HG03378 (cell line): Measurements from ENCODE around the gene PRR20G.
"Not testable (repeated sequence)": the region's sequence is repeated elsewhere in the genome, so short reads cannot be mapped to it uniquely, and the experiment has no call there.

Experiments
- ATAC-seq: cut with Tn5 transposase; IDR thresholded peaks from one replicate; pipeline ENCODE4 v1.9.1; 2021; ENCODE audit warnings: mild to moderate bottlenecking, moderate library complexity; ENCODE audit not compliant: unreplicated experiment

Gene PRR20G

GRCh38 chr3:127304121-127304744 lies 16.4 kb upstream of the PRR20G start:
- ATAC-seq = no peak

- ATAC-seq = no peak
These were observed 11.4 kb upstream of the PRR20G start for GRCh38 chr3:127299276-127299675.

- no peak for ATAC-seq
These were observed 9.1 kb upstream of the PRR20G start for GRCh38 chr3:127296959-127297358.

GRCh38 chr3:127296166-127296565 lies 8.3 kb upstream of the PRR20G start:
- no peak for ATAC-seq

GRCh38 chr3:127293650-127294049 lies 5.8 kb upstream of the PRR20G start:
- not testable (repeated sequence) for ATAC-seq

- no peak for ATAC-seq
These were observed 3.8 kb upstream of the PRR20G start for GRCh38 chr3:127291611-127292010.

GRCh38 chr3:127291114-127291513 lies 3.3 kb upstream of the PRR20G start:
- ATAC-seq = no peak

GRCh38 chr3:127289706-127290575 lies 2.1 kb upstream of the PRR20G start:
- no peak for ATAC-seq

GRCh38 chr3:127288921-127289705 lies 1.3 kb upstream of the PRR20G start:
- no peak for ATAC-seq

GRCh38 chr3:127288343-127288742 lies 497 bp upstream of the PRR20G start:
- no peak for ATAC-seq

GRCh38 chr3:127286571-127287140 lies 1.2 kb downstream of the PRR20G start:
- no peak for ATAC-seq

- ATAC-seq = no peak
These were observed 3.6 kb downstream of the PRR20G start for GRCh38 chr3:127284258-127284657.

- ATAC-seq = no peak
These were observed 10.3 kb downstream of the PRR20G start for GRCh38 chr3:127277561-127277960.

- no peak for ATAC-seq
These were observed 10.9 kb downstream of the PRR20G start for GRCh38 chr3:127276995-127277394.

GRCh38 chr3:127276396-127276795 lies 11.4 kb downstream of the PRR20G start:
- no peak for ATAC-seq

- no peak for ATAC-seq
These were observed 12.5 kb downstream of the PRR20G start for GRCh38 chr3:127275287-127275781.

GRCh38 chr3:127274200-127274760 lies 13.6 kb downstream of the PRR20G start:
- ATAC-seq = no peak

- no peak for ATAC-seq
These were observed 14.6 kb downstream of the PRR20G start for GRCh38 chr3:127273206-127273605.

- ATAC-seq = no peak
These were observed 21.7 kb downstream of the PRR20G start for GRCh38 chr3:127266186-127266585.

GRCh38 chr3:127265581-127265981 lies 22.3 kb downstream of the PRR20G start:
- no peak for ATAC-seq
